ENCODE measurements around the gene C2orf74. TPM values are rescaled to one million over a fixed set of nuclear protein-coding genes. Genes with fewer than 3 reads are reported as not detected.

The C2orf74 gene
- total and polyA plus RNA-seq, 2 experiments from 2014 or later, result 5.7 to 21.5 TPM

- TF ChIP-seq, protein P1, sequence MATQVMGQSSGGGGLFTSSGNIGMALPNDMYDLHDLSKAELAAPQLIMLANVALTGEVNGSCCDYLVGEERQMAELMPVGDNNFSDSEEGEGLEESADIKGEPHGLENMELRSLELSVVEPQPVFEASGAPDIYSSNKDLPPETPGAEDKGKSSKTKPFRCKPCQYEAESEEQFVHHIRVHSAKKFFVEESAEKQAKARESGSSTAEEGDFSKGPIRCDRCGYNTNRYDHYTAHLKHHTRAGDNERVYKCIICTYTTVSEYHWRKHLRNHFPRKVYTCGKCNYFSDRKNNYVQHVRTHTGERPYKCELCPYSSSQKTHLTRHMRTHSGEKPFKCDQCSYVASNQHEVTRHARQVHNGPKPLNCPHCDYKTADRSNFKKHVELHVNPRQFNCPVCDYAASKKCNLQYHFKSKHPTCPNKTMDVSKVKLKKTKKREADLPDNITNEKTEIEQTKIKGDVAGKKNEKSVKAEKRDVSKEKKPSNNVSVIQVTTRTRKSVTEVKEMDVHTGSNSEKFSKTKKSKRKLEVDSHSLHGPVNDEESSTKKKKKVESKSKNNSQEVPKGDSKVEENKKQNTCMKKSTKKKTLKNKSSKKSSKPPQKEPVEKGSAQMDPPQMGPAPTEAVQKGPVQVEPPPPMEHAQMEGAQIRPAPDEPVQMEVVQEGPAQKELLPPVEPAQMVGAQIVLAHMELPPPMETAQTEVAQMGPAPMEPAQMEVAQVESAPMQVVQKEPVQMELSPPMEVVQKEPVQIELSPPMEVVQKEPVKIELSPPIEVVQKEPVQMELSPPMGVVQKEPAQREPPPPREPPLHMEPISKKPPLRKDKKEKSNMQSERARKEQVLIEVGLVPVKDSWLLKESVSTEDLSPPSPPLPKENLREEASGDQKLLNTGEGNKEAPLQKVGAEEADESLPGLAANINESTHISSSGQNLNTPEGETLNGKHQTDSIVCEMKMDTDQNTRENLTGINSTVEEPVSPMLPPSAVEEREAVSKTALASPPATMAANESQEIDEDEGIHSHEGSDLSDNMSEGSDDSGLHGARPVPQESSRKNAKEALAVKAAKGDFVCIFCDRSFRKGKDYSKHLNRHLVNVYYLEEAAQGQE (IDR thresholded peaks at IDR 0.05; ENCODE audit: unreplicated experiment), result no peak
- TF ChIP-seq EZH2 (IDR thresholded peaks at IDR 0.05; ENCODE audit: low read depth, unreplicated experiment) (no peak), NANOG (IDR thresholded peaks at IDR 0.05; ENCODE audit: borderline replicate concordance) (no peak), ZNF114 (CRISPR knock-in tag; IDR thresholded peaks at IDR 0.05) (no peak)
Measured at GRCh38 chr2:61180686-61181085, 18.7 kb downstream of the C2orf74 start (continued).

DNA sequence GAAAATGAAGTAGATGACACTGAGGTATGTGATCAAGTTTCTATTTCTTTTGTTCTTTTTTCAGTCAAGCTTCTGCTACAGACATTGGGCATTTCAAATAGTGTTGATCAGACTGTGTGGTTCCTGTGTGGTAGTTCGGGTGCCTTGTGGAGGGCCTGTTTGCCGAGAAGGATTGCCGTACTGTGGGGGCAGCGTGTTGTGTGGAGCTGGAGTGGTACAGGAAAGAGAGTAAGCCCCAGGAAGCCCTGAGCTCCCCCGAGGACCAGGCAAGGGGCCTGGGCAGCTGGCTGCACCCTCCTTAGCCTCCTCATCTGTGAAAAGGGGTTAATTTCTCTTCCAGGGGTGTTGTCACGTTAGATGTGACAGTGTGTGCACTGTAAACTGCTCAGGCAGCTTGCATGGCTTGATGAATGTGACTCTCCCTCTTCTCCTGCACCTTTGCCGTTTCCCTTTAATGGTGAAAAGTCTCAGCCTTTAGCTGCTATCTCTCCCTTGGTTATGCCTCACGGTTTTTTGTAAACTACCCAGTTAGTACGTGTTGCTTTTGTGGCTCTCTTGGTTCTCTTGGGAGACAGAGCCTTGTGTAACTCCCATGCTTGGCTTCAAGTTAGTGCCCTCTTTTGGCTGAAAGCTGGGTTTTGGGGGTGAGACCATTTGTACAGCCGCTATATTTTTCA lies 19.5 kb downstream of the C2orf74 start:
- H2AFZ ChIP-seq, result no peak overlapping the region

DNA sequence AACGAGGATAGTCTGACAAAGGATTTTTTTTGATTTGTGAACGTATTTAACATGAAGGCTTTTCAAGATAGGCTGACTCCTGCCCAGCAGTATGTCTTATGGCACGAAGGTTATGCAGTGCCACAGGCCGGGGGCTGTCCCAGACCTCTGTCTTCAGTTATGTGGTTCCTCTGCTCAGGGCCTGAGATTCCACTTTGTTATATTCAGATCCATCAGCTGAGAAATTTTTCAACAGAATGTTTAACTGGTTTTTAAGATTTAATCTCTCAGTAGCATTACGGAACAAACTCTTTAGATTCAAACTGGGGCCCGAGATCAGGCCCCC lies 20.0 kb downstream of the C2orf74 start:
- no peak for ATAC-seq
- Mint-ChIP-seq H3K9me3 (no peaks in the 10 kb centered on the region), H3K4me3 (no peak overlapping the region), H3K4me1 (peaks cover 35% of the 10 kb centered on the region), H3K27me3 (ENCODE audit: insufficient read depth, low read depth, poor library complexity) (peaks cover 9% of the 10 kb centered on the region), H3K27ac (no peak overlapping the region), H3K36me3 (ENCODE audit: low read depth) (peaks cover 70% of the 10 kb centered on the region)
- H3K4me3 ChIP-seq, result no peak overlapping the region
- peaks cover 8% of the 10 kb centered on the region for H4K20me1 ChIP-seq (replicated peaks; ENCODE audit: insufficient read depth)
- H2AFZ ChIP-seq, result no peak overlapping the region
- 0 out of 2 replicates have a peak, but pooled peaks cover 5% of the 10 kb centered on the region for H3F3A ChIP-seq (replicated peaks; ENCODE audit: low read depth)
- no peak for DNase-seq (ENCODE audit: low spot score)
- peaks cover 28% of the 10 kb centered on the region for H3K36me3 ChIP-seq (ENCODE audit: insufficient read depth)
- H3K79me2 ChIP-seq (replicated peaks; ENCODE audit: insufficient read depth), result peaks cover 13% of the 10 kb centered on the region
- H3K9me2 ChIP-seq (ENCODE audit: insufficient read depth), result no peaks in the 10 kb centered on the region
- H3K27ac ChIP-seq (ENCODE audit: low read depth), result no peak overlapping the region
- no peak overlapping the region for H3K4me2 ChIP-seq
- H3K27me3 ChIP-seq (ENCODE audit: insufficient read depth), result no peaks in the 10 kb centered on the region
- peaks cover 26% of the 10 kb centered on the region for H3K4me1 ChIP-seq (ENCODE audit: insufficient read depth)
- TF ChIP-seq, protein P2, sequence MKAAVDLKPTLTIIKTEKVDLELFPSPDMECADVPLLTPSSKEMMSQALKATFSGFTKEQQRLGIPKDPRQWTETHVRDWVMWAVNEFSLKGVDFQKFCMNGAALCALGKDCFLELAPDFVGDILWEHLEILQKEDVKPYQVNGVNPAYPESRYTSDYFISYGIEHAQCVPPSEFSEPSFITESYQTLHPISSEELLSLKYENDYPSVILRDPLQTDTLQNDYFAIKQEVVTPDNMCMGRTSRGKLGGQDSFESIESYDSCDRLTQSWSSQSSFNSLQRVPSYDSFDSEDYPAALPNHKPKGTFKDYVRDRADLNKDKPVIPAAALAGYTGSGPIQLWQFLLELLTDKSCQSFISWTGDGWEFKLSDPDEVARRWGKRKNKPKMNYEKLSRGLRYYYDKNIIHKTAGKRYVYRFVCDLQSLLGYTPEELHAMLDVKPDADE (IDR thresholded peaks at IDR 0.05), result no peak
- TF ChIP-seq NANOG (IDR thresholded peaks at IDR 0.05; ENCODE audit: borderline replicate concordance) (no peak), POLR2AphosphoS5 (IDR thresholded peaks at IDR 0.05; ENCODE audit: low read depth) (no peak), JUNB (IDR thresholded peaks at IDR 0.05; ENCODE audit: unreplicated experiment) (no peak), CREB1 (CRISPR knock-in tag; IDR thresholded peaks at IDR 0.05; ENCODE audit: low read depth) (no peak)

More for the DNA sequence above, 19.5 kb downstream of the C2orf74 start:
- H3K27me3 Mint-ChIP-seq (ENCODE audit: insufficient read depth, low read depth, poor library complexity), result peaks cover 9% of the 10 kb centered on the region
- Histone ChIP-seq H3K9me2 (ENCODE audit: insufficient read depth) (no peaks in the 10 kb centered on the region), H3K36me3 (ENCODE audit: insufficient read depth) (peaks cover 23% of the 10 kb centered on the region), H3K79me2 (replicated peaks; ENCODE audit: insufficient read depth) (peaks cover 13% of the 10 kb centered on the region), H3F3A (replicated peaks; ENCODE audit: low read depth) (0 out of 2 replicates have a peak, but pooled peaks cover 8% of the 10 kb centered on the region), H3K27me3 (ENCODE audit: insufficient read depth) (peaks cover 1% of the 10 kb centered on the region), H3K4me1 (ENCODE audit: insufficient read depth) (peaks cover 26% of the 10 kb centered on the region), H3K4me2 (no peak overlapping the region), H4K20me1 (replicated peaks; ENCODE audit: insufficient read depth) (peaks cover 8% of the 10 kb centered on the region), H3K4me3 (no peak overlapping the region), H3K27ac (ENCODE audit: low read depth) (no peak overlapping the region)
- no peak for TF ChIP-seq POLR2AphosphoS5 (IDR thresholded peaks at IDR 0.05; ENCODE audit: low read depth)
- TF ChIP-seq, protein P3, sequence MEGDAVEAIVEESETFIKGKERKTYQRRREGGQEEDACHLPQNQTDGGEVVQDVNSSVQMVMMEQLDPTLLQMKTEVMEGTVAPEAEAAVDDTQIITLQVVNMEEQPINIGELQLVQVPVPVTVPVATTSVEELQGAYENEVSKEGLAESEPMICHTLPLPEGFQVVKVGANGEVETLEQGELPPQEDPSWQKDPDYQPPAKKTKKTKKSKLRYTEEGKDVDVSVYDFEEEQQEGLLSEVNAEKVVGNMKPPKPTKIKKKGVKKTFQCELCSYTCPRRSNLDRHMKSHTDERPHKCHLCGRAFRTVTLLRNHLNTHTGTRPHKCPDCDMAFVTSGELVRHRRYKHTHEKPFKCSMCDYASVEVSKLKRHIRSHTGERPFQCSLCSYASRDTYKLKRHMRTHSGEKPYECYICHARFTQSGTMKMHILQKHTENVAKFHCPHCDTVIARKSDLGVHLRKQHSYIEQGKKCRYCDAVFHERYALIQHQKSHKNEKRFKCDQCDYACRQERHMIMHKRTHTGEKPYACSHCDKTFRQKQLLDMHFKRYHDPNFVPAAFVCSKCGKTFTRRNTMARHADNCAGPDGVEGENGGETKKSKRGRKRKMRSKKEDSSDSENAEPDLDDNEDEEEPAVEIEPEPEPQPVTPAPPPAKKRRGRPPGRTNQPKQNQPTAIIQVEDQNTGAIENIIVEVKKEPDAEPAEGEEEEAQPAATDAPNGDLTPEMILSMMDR (conservative IDR thresholded peaks at IDR 0.05; ENCODE audit: low read depth in 2 of 2), result 0 out of 4 replicates have a peak, but pooled peaks of 1 of the 2 experiments have one; percentile 10
- H3K27ac Mint-ChIP-seq, result no peak overlapping the region
- ATAC-seq, result no peak
- H3K4me1 Mint-ChIP-seq, result peaks cover 38% of the 10 kb centered on the region
- no peak overlapping the region for H3K4me3 Mint-ChIP-seq
- no peak for DNase-seq (ENCODE audit: low spot score)
- H3K36me3 Mint-ChIP-seq (ENCODE audit: low read depth), result peaks cover 66% of the 10 kb centered on the region
- H3K9me3 Mint-ChIP-seq, result no peaks in the 10 kb centered on the region

Measured in GM23338 (cell line).